DOHH2 (cell line): ENCODE data around the gene EXOC3L2.

Experiments
- H3F3A ChIP-seq: fragments of 200-600 bp; sonication (generic), shearing (Covaris generic); 2 replicates; pipeline ENCODE4 v1.6.0; 2016; ENCODE audit warnings: antibody characterized with exemption, mild to moderate bottlenecking; ENCODE audit not compliant: control insufficient read depth, insufficient read depth
- H3K27ac ChIP-seq: fragments of 200-600 bp; sonication (generic); 2 replicates; pipeline ENCODE4 v1.5.1; 2014; ENCODE audit warnings: low read depth, mild to moderate bottlenecking, low read length, moderate library complexity
- H3K27me3 ChIP-seq: fragments of 200-600 bp; sonication (generic); 2 replicates; pipeline ENCODE4 v1.6.1; 2014; ENCODE audit warnings: mild to moderate bottlenecking, low read length, mixed read lengths; ENCODE audit not compliant: control insufficient read depth
- H3K36me3 ChIP-seq: fragments of 200-600 bp; sonication (generic); 2 replicates; pipeline ENCODE4 v1.6.1; 2014; ENCODE audit warnings: mild to moderate bottlenecking, low read length, moderate library complexity, mixed read lengths; ENCODE audit not compliant: control insufficient read depth
- H3K4me1 ChIP-seq: fragments of 200-600 bp; sonication (generic); 2 replicates; pipeline ENCODE4 v1.6.1; 2014; ENCODE audit warnings: mild to moderate bottlenecking, low read length, mixed read lengths; ENCODE audit not compliant: control insufficient read depth
- H3K4me2 ChIP-seq: fragments of 200-600 bp; sonication (generic); 2 replicates; pipeline ENCODE4 v1.6.0; 2014; ENCODE audit warnings: mild to moderate bottlenecking, low read length, moderate library complexity
- H3K4me3 ChIP-seq: fragments of 200-600 bp; sonication (generic); 2 replicates; pipeline ENCODE4 v1.5.1; 2014; ENCODE audit warnings: mild to moderate bottlenecking, low read length, mixed read lengths
- H3K79me2 ChIP-seq: fragments of 200-600 bp; sonication (generic); 2 replicates; pipeline ENCODE4 v1.6.1; 2014; ENCODE audit warnings: mild to moderate bottlenecking, low read length, mixed read lengths; ENCODE audit not compliant: control insufficient read depth
- H3K9me2 ChIP-seq: fragments of 200-600 bp; sonication (generic); replicated peaks from 2 replicates; pipeline ENCODE4 v1.6.1; 2014; ENCODE audit warnings: mild to moderate bottlenecking, low read length, mixed read lengths; ENCODE audit not compliant: control insufficient read depth
- H3K9me3 ChIP-seq: fragments of 200-600 bp; sonication (generic); 2 replicates; pipeline ENCODE4 v1.6.1; 2014; ENCODE audit warnings: antibody characterized with exemption, low read length, mixed read lengths; ENCODE audit not compliant: control insufficient read depth, insufficient read depth
- H4K20me1 ChIP-seq: fragments of 200-600 bp; sonication (generic); 2 replicates; pipeline ENCODE4 v1.6.0; 2014; ENCODE audit warnings: low read depth, mild to moderate bottlenecking, antibody characterized with exemption, low read length, moderate library complexity; ENCODE audit not compliant: control insufficient read depth, insufficient read depth
- CTCF ChIP-seq: fragments of 200-600 bp; sonication (generic); IDR thresholded peaks from one replicate; pipeline ENCODE4 v1.5.1; 2014; ENCODE audit warnings: antibody characterized with exemption, mild to moderate bottlenecking, low read depth, low read length; ENCODE audit not compliant: poor library complexity, severe bottlenecking
- EZH2phosphoT487 ChIP-seq: fragments of 200-600 bp; sonication (generic); IDR thresholded peaks from 2 replicates; pipeline ENCODE4 v1.6.1; 2017; ENCODE audit warnings: borderline replicate concordance, mild to moderate bottlenecking, antibody characterized with exemption, low read length, moderate library complexity, mixed read lengths

EXOC3L2 gene

DNA sequence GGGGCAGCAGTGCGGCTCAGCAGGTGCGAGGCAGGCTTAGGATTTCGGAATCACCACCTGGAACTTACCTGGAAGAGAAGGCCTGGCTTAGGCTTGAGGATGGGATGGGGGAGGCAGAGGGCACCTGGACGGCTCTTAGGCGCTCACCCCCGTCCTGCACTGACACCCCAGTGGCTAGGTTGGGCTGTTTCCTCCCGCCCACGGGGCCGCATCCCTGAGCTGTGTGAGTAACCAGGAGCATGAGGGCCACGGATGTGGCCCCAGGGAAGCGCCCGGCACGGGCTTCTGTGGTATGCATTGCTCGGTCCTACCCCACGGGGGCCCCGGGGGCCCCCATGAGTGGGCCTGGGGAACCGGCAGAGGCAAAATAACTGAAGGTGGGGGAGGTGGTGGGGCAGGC lies 82.1 kb downstream of the EXOC3L2 start:
- Histone ChIP-seq H3K4me2 (no peak overlapping the region), H3K36me3 (no peaks in the 10 kb centered on the region), H3F3A (no peaks in the 10 kb centered on the region), H3K9me2 (no peaks in the 10 kb centered on the region), H4K20me1 (no peaks in the 10 kb centered on the region), H3K4me3 (no peak overlapping the region), H3K9me3 (no peaks in the 10 kb centered on the region), H3K27me3 (peaks cover 7% of the 10 kb centered on the region; the same call in 1 of the 2 replicates), H3K27ac (no peak overlapping the region), H3K79me2 (no peaks in the 10 kb centered on the region), H3K4me1 (peaks cover 14% of the 10 kb centered on the region)
- no peak for TF ChIP-seq CTCF
- no peak for TF ChIP-seq EZH2phosphoT487

DNA sequence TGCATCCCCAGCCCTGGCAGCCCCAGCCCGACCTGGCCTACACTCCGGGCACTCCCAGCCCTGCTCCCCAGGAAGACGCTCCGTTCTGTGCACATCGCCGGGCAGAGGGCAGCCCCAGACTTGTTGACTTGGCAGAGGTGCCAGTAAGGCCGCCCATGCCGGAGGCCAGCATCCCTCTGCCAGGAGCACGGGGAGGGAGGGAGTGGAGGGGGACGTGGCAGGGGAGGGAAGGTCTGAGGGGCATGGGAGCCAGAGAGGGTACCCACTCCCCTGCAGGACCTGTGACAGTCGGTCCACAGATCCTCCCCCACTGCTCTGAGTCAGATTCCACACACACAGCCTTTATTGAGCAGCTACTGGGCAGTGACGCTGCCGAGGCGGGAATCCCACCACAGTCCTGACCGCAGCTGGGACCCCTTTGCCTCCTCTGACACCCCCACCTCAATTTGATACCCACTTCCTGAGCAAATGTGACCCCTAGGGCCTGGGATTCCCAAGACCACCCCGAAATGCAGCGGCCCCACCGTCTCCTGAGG lies 82.5 kb downstream of the EXOC3L2 start:
- Histone ChIP-seq H3F3A (no peaks in the 10 kb centered on the region), H3K4me1 (peaks cover 14% of the 10 kb centered on the region), H3K36me3 (no peaks in the 10 kb centered on the region), H3K4me2 (no peak overlapping the region), H3K27ac (no peak overlapping the region), H3K9me2 (no peaks in the 10 kb centered on the region), H3K9me3 (no peaks in the 10 kb centered on the region), H3K79me2 (no peaks in the 10 kb centered on the region), H4K20me1 (no peaks in the 10 kb centered on the region), H3K27me3 (peaks cover 10% of the 10 kb centered on the region; the same call in 1 of the 2 replicates), H3K4me3 (no peak overlapping the region)
- TF ChIP-seq CTCF (no peak), EZH2phosphoT487 (no peak)
